Spleen (tissue), 3 donors: ENCODE results near the gene C2orf92.

Source experiments
- POLR2A ChIP-seq, 3 donors: fragments of 450-650 bp; IDR thresholded peaks; one replicate each; pipeline ENCODE4 v1.5.1; 2017; ENCODE audit warnings: antibody characterized with exemption in 3 of 3, mild to moderate bottlenecking in 1 of 3
- POLR2AphosphoS5 ChIP-seq, 3 donors: sonication (generic); formaldehyde crosslinking; IDR thresholded peaks; one replicate each; pipeline ENCODE4 v1.5.1; 2017; ENCODE audit warnings: antibody characterized with exemption in 3 of 3

GRCh38 chr2:97724073-97724410 lies 54.5 kb downstream of the C2orf92 start:
- TF ChIP-seq POLR2A (IDR thresholded peaks at IDR 0.05), result no peak
- TF ChIP-seq POLR2AphosphoS5 (IDR thresholded peaks at IDR 0.05), result no peak
